Mesodermal cell (in vitro differentiated cells): ENCODE data around the gene SMKR1.
"Not testable (repeated sequence)": the region's sequence is repeated elsewhere in the genome, so short reads cannot be mapped to it uniquely, and the experiment has no call there.

ENCODE experiments used
- H3K27ac ChIP-seq: 2 replicates; pipeline ENCODE4 v1.7.0; 2013; ENCODE audit warnings: mild to moderate bottlenecking, low read depth, low read length, moderate library complexity; ENCODE audit not compliant: severe bottlenecking
- H3K36me3 ChIP-seq: 2 replicates; pipeline ENCODE4 v1.7.1; 2013; ENCODE audit warnings: mild to moderate bottlenecking, low read length, moderate library complexity; ENCODE audit not compliant: control insufficient read depth, insufficient read depth
- H3K4me1 ChIP-seq: one replicate; pipeline ENCODE4 v1.7.1; 2013; ENCODE audit warnings: mild to moderate bottlenecking, low read length; ENCODE audit not compliant: insufficient read depth, control insufficient read depth, poor library complexity, severe bottlenecking
- H3K4me3 ChIP-seq: 2 replicates; pipeline ENCODE4 v1.7.0; 2013; ENCODE audit warnings: low read length, control low read depth, mild to moderate bottlenecking; ENCODE audit not compliant: insufficient read depth, poor library complexity, severe bottlenecking; ENCODE audit errors: extremely low read depth
- H3K9me3 ChIP-seq: 2 replicates; pipeline ENCODE4 v1.7.1; 2013; ENCODE audit warnings: mild to moderate bottlenecking, low read length, moderate library complexity; ENCODE audit not compliant: control insufficient read depth
- WGBS, 2 experiments: methylation state at CpG; one replicate each; pipeline ENCODE4 v1.1.5; 2013; ENCODE audit warnings: missing lambda C conversion rate in 2 of 2; ENCODE audit not compliant: insufficient coverage in 2 of 2; 5-methylcytosine and 5-hydroxymethylcytosine counted together

SMKR1 gene

DNA sequence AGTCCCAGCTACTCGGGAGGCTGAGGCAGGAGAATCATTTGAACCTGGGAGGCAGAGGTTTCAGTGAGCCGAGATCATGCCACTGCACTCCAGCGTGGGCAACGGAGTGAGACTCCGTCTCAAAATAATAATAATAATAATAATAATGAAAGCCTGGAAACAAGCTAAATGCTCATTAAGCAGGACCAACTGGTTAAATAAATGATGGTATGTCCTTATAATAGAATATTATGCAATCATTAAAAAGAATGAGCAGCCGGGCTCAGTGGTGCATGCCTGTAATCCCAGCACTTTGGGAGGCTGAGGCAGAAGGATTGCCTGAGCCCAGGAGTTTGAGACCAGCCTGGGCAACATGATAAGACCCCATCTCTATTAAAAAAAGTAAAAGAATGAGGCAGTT lies 21.0 kb upstream of the SMKR1 start:
- not testable (repeated sequence) for H3K9me3 ChIP-seq, H3K4me3 ChIP-seq, H3K4me1 ChIP-seq, H3K36me3 ChIP-seq, H3K27ac ChIP-seq
- WGBS, 2 experiments: 100% methylated on average over 1 of the region's 6 CpGs; no CpG with 5 or more reads in 1 of the 2 experiments

DNA sequence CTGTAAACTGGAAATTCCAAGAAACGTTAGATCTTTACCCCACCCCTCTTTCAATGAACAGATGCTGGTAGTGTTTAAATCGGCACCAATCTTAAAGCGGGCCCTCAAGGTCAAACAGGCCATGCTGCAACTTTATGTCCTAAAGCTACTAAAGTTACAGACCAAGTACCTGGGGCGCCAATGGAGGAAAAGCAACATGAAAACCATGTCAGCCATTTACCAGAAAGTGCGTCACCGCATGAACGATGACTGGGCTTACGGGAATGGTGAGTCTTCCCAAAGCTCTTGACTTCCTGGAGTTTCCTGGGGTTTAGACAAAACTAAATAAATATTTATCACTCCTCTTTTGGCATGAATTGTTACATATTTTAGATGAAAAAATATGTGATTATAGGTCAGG lies 19.6 kb upstream of the SMKR1 start:
- 92 to 98% methylated on average over 3 to 7 of the region's 8 CpGs for WGBS, 2 experiments
- Histone ChIP-seq H3K27ac (no peak overlapping the region), H3K9me3 (no peaks in the 10 kb centered on the region), H3K36me3 (peaks cover 10% of the 10 kb centered on the region), H3K4me3 (no peak overlapping the region), H3K4me1 (no peaks in the 10 kb centered on the region)

DNA sequence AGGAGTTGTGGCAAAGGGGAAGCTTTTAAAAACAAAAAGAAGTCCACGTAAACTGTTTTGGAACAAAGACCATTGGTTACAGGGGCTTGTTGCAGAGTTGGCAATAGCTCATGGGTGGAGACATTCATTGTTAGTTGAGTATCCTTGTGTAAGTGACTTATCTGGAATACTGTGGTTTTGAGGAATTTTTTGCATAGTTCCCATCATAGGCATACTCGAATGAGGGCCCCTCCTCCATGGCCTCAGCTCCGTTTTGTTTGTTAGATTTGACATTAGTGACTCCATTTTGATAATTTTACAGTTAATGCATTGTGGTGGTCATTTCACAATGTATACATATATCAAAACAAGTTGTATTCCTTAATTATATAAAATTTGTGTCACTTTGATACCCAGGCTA lies 12.8 kb upstream of the SMKR1 start:
- H3K4me3 ChIP-seq: no peak overlapping the region
- 100% methylated on average over 1 of the region's 3 CpGs for WGBS, 2 experiments
- H3K27ac ChIP-seq: no peak overlapping the region
- no peaks in the 10 kb centered on the region for H3K4me1 ChIP-seq
- no peaks in the 10 kb centered on the region for H3K36me3 ChIP-seq
- H3K9me3 ChIP-seq: no peaks in the 10 kb centered on the region

DNA sequence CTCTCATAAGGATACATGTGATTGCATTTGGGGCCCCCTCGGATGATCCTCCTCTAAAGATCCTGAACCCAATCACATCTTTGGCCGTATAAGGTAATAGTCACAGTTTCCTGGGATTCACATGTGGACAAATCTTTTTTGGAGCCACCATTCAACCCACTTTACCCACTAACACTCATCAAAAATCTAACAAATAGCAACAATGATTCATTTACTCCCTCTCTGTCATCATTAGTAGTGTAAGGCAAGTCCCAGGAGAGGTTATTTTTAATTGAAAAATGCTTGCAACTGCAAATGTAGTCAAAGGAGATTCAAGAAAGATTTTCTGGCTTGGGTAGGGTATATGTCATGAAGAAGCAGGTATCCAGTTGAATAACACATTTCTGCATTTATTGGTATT lies 9.9 kb upstream of the SMKR1 start:
- Histone ChIP-seq H3K4me1 (peaks cover 3% of the 10 kb centered on the region), H3K36me3 (no peaks in the 10 kb centered on the region), H3K27ac (no peak overlapping the region), H3K4me3 (no peak overlapping the region), H3K9me3 (no peaks in the 10 kb centered on the region)
- 83 to 94% methylated on average over 1 to 2 of the region's 2 CpGs for WGBS, 2 experiments

DNA sequence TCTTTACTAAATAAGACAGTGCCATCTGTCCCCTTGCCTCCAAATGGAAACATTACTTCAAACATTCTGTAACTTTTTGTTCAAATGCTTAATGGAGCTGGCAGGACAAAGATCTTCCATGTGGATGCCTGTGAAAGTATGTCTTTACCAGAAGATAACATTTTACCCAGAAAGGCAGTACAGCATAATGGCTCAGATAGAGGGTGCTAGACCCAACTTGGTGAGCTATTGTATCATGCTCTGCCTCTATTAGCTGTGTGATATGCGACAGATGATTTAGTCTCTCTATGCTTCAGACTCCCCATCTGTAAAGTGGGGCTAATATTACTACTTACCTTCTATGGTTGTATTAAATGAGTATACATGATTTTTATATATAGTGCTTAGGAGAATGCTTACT lies 8.8 kb upstream of the SMKR1 start:
- Histone ChIP-seq H3K9me3 (no peaks in the 10 kb centered on the region), H3K4me1 (peaks cover 3% of the 10 kb centered on the region), H3K4me3 (no peak overlapping the region), H3K36me3 (no peaks in the 10 kb centered on the region), H3K27ac (no peak overlapping the region)
- no CpG with 5 or more reads among the region's 1 CpG for WGBS, 2 experiments

DNA sequence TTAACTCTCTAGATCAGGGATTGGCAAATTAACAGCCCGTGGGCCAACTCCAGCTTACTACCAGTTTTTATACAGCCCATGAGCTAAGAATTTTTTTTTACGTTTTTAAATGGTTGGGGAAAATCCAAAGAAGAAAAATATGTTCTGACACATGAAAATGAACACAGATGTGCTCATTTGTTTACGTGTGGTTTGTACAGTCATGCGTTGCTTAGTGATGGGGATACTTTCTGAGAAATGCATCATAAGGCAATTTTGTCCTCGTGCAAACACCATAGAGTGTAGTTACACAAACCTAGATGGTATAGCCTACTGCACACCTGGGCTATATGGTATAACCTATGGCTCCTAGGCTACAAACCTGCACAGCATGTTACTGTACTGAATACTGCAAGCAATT lies 8.3 kb upstream of the SMKR1 start:
- Histone ChIP-seq H3K36me3 (no peaks in the 10 kb centered on the region), H3K27ac (no peak overlapping the region), H3K4me3 (no peak overlapping the region), H3K9me3 (no peaks in the 10 kb centered on the region), H3K4me1 (peaks cover 3% of the 10 kb centered on the region)
- WGBS, 2 experiments: 86 to 100% methylated on average over 1 to 5 of the region's 5 CpGs

DNA sequence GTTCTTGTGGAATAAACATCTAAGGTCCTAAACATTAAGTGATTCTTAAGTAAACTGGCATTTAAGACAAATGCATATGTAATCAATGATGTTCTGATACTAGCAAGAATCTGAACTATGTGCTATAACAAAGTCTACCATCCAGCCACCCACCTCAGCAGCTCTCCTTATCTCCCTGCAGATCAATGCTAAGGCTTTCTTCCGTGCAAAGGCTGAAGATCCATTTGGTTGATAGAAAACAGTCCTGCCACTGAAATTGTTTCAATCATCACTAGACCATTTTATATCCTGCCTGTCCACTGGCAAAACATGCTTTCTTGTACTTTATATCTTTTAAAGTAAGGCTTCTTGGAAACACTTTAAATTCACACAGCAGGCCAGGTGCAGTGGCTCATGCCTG lies 6.3 kb upstream of the SMKR1 start:
- peaks cover 3% of the 10 kb centered on the region for H3K4me1 ChIP-seq
- no peaks in the 10 kb centered on the region for H3K36me3 ChIP-seq
- WGBS, 2 experiments: no CpG with 5 or more reads among the region's 1 CpG
- no peak overlapping the region for H3K27ac ChIP-seq
- H3K9me3 ChIP-seq: no peaks in the 10 kb centered on the region
- H3K4me3 ChIP-seq: no peak overlapping the region

DNA sequence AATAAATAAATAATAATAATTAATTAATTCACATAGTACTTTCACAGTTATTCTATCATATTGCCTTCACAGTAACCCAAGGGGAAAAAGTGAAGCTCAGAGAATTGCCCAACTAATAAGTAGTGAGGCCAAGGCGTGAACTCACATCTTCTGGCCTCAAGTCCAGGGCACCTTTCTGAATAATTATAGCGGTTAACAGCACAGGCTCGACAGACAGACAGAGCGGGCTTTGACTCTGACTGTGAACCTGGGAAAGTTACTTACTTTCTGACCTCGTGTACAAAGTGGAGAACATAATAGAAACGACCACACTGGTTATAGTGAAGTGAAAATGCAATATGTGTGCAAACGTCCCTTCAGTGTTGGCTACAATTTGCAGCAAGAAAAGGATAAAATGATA lies 5.7 kb upstream of the SMKR1 start:
- no peaks in the 10 kb centered on the region for H3K36me3 ChIP-seq
- no peaks in the 10 kb centered on the region for H3K9me3 ChIP-seq
- H3K4me3 ChIP-seq: no peak overlapping the region
- peaks cover 3% of the 10 kb centered on the region for H3K4me1 ChIP-seq
- 79 to 80% methylated on average over 7 of the region's 7 CpGs for WGBS, 2 experiments
- H3K27ac ChIP-seq: no peak overlapping the region

DNA sequence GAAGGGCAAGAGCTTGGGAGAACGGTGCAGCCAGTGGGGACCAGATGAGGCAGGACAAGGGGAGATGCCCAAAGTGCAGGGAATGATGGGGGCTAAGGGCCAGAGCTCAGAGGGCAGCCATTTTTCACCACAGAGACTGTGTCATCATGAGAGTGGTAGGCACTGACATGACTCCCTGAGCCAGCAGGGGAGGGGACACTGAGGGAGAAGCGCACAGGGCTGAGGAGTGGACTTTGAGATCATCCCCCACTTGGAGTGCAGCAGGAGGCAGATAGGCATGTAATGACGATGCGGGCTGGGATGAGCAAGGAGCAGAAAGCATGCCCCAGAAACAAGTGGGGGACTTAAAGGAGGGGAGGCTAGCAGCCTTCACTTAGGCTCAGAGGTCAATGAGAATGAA lies 5.2 kb upstream of the SMKR1 start:
- Histone ChIP-seq H3K9me3 (no peaks in the 10 kb centered on the region), H3K4me3 (no peak overlapping the region), H3K36me3 (no peaks in the 10 kb centered on the region), H3K4me1 (peaks cover 3% of the 10 kb centered on the region), H3K27ac (no peak overlapping the region)
- 87 to 88% methylated on average over 4 of the region's 4 CpGs for WGBS, 2 experiments

DNA sequence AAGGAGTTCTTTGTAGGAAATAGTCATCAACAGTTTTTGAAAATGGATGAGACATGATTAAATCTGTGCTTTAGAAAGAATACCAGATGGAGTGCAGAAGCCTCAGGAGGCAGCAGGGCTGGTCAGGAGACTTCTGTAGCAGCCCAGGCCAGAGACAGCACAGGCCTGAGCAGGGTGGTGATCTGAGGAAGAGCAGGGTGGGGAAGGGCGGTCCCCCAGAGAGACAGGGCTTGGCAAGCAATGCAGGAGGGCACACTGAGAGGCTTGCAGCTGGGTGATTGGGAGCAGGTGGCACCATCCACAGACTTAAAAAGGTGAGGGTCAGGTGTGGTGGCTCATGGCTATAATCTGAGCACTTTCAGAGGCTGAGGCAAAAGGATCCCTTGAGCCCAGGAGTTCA lies 4.3 kb upstream of the SMKR1 start:
- H3K4me1 ChIP-seq: peaks cover 3% of the 10 kb centered on the region
- H3K27ac ChIP-seq: no peak overlapping the region
- no peaks in the 10 kb centered on the region for H3K36me3 ChIP-seq
- H3K9me3 ChIP-seq: no peaks in the 10 kb centered on the region
- WGBS, 2 experiments: 88% methylated on average over 1 of the region's 1 CpG; no CpG with 5 or more reads in 1 of the 2 experiments
- H3K4me3 ChIP-seq: no peak overlapping the region

DNA sequence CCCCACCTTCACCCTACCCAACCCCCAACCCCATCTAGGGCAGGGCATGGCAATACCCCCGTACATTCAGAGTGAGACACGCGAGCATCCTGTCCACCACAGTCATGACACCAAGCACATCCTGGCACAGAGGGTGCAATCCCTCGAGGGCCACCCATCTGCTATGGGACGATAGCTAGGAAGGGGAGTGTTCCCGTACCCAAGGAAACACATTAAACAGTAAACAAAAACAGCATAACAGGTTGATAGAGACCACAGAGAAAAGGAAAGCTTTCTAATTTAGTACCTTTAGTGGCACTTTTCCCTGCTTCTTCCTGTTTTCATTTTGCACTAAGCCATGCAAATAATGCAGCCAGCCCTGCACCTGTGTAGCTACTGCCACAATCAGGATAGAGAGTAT lies 2.3 kb upstream of the SMKR1 start:
- peaks cover 3% of the 10 kb centered on the region for H3K4me1 ChIP-seq
- no peak overlapping the region for H3K4me3 ChIP-seq
- H3K36me3 ChIP-seq: no peaks in the 10 kb centered on the region
- WGBS, 2 experiments: 92% methylated on average over 6 of the region's 6 CpGs; no CpG with 5 or more reads in 1 of the 2 experiments
- no peaks in the 10 kb centered on the region for H3K9me3 ChIP-seq
- no peak overlapping the region for H3K27ac ChIP-seq
